NCI-H460 (cell line): ENCODE data around the gene GTF3C1. TPM values are rescaled to one million over a fixed set of nuclear protein-coding genes. Genes with fewer than 3 reads are reported as not detected.
A peak's percentile ranks its signal among the peaks of the same experiment; 100 is the strongest.

ENCODE experiments used
- DNase-seq: peaks from one replicate; pipeline ENCODE4 v3.0.0-alpha.2; 2016; ENCODE audit warnings: low read depth; ENCODE audit errors: extremely low read depth
- total RNA-seq: library from RNA; depleted of rRNA; stranded (reverse); fragments of >200 nt; shearing (Covaris generic); gene quantifications from 2 replicates; pipeline ENCODE4 v1.2.3, GENCODE V29; 2014; rRNA removed

GTF3C1 gene
- total RNA-seq, 1 experiment from 2014 or later: 65.1 TPM

GRCh38 chr16:27429981-27430441, 119.7 kb downstream of the GTF3C1 start:
- DNase-seq: no peak

DNA sequence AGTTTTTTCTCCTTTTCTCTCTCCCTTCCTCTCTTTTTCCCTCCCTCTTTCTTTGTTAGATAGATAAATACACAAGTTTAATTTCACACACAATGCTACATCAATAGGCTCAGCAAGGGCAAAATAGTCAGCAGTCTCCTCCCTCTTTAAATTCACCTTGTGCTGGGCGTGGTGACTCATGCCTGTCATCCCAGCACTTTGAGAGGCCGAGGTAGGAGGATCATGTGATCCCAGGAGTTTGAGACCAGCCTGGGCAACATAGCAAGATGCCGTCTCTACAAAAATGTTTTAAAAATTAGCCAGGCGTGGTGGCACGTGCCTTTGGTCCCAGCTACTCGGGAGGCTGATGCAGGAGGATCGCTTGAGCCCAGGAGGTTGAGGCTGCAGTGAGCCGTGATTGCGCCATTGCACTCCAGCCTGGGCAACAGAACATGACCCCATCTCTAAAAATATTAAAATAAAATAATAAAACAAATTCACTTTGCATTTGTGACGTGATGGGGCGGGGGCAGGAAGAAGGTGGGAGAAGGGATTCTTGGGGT, 120.3 kb downstream of the GTF3C1 start:
- DNase-seq: no peak

DNA sequence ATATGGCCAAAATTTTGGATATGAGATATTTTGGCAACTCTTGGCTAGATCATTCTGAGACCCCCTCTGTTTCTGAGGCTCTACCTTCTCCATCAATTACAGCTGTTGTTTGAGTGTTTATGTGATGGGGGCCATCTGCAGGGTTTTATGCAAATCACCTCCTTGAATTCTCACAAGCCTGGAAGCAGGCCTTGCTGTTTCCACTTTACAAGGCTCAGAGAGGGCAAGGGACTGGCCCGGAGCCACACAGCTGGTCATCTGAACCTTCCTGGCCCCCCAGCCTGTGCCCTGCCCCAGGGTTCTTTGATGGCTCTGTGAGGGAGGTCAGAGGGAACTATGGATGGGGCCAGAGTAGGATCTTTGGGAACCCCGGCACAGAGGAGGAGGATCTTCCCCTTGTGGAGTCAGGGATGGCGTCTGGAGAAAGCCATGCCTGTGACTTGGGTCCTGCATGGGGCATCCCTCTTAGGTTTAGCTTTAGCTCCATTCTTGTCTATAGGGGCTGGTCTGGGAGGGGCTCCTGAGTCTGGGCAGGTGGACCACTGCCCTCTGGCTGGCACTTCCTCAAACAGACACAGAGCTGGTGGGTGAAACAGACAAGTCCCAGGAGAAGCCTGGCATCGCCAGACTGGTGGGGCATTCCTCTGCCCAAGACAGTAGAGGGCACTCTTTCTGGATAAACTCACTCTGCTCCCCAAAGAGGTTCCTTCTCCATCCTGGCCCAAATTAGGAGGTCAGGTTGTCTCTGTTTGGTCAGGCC, 121.5 kb downstream of the GTF3C1 start:
- no peak for DNase-seq

- DNase-seq: no peak
Measured at GRCh38 chr16:27427538-27427937, 122.2 kb downstream of the GTF3C1 start.

GRCh38 chr16:27426423-27427408, 123.0 kb downstream of the GTF3C1 start:
- DNase-seq: peak; percentile 2

GRCh38 chr16:27425961-27426360, 123.8 kb downstream of the GTF3C1 start:
- no peak for DNase-seq

GRCh38 chr16:27424772-27425498, 124.8 kb downstream of the GTF3C1 start:
- no peak for DNase-seq

DNA sequence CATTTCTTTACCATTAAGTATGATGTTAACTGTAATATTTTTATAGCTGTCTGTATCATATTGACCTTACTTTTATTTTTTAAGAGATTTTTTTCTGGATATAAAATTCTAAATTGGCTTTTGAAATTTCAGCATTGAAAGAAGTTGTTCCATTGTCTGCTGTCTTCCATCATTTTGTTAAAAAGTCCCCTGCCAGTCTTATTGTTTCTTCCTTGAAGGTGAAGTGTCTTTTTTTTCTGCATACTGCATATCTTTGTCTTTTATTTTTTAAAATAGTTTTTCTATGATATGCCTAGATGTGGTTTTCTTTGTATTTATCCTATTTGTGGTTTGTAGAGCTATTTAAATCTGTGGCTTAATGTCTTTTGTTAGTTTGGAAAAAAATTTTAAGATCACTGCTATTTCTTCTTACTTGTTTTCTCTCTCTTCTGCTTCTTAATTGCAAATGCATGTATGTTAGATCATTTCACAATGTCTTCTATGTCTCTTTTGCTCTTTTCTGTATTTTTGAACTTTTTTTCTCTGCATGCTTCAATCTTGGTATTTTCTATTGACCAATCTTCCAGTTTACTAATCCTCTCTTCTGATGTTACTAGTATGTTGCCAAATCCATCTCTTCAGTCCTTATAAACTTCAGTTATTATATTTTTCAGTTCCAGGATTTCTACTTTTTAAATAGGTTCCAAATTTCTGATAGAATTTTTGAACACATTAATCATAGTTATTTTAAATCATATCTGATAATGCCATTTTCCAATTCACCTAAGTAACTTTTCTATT, 127.6 kb downstream of the GTF3C1 start:
- no peak for DNase-seq

DNA sequence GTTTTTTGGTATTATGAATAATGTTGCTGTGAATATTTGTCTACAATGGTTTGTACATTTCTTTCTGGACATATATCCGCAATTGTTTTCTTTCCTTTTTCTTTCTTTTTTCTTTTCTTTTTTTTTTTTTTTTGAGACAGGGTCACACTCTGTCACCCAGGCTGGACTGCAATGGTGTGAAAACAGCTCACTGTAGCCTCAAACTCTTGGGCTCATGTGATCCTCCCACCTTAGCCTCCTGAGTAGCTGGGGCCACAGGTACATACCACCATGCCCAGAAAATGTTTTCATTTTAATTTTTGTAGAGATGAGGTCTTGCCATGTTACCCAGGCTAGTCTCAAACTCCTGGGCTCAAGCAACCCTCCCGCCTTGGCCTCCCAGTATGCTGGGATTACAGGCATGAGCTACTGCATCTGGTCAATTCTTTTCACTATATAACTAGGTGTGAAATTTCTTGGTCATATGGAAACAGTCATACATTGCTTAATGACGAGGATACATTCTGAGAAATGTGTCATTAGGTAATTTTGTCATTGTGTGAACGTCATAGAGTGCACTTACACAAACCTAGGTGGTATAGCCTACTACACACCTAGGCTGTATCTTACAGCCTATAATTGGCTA, 132.6 kb downstream of the GTF3C1 start:
- no peak for DNase-seq

- no peak for DNase-seq
Measured at GRCh38 chr16:27414788-27415431, 134.8 kb downstream of the GTF3C1 start.

DNA sequence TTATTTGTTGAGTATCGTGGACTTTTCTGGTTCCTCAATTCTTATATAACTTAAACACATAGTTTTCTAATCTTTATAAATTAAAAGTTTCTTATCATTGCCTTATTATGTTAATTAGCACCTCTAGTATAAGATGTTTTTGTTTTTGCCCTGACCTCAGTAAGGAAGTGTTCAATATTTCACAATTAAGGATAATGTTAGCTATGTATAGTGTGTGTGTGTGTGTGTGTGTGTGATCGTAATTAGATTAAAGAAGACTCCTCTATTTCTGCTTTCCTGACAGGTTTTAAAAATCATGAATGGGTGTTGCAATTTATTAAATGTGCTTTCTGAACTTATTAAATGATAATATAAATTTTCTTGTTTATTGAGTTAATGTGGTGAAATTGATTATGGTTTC, 135.8 kb downstream of the GTF3C1 start:
- DNase-seq: no peak

- no peak for DNase-seq
Measured at GRCh38 chr16:27410761-27411160, 139.0 kb downstream of the GTF3C1 start.

Other genes with a start within 250 kb of the GTF3C1 start
- 4.9 and 5.1 TPM in 2 replicates for gene IL4R, start 235.9 kb downstream of the GTF3C1 start, total RNA-seq
- 0.10 TPM in 1 of 2 replicates, not detected in the other for gene IL21R, start 147.7 kb downstream of the GTF3C1 start, total RNA-seq
- 13.9 and 14.3 TPM in 2 replicates for gene KATNIP, start 231 bp upstream of the GTF3C1 start, total RNA-seq